Muscle of leg (tissue), 11 donors: ENCODE results near the gene PPP2R2B. TPM values are rescaled to one million over a fixed set of nuclear protein-coding genes. Genes with fewer than 3 reads are reported as not detected.

Source experiments
- DNase-seq: peaks from one replicate; pipeline ENCODE4 v3.0.0; 2013
- H3K27ac ChIP-seq: one replicate; pipeline ENCODE4 v1.5.1; 2013; ENCODE audit warnings: mild to moderate bottlenecking, low read length, control low read depth
- H3K27me3 ChIP-seq: one replicate; pipeline ENCODE4 v1.6.1; 2013; ENCODE audit warnings: low read length; ENCODE audit not compliant: control insufficient read depth, insufficient read depth
- H3K36me3 ChIP-seq: one replicate; pipeline ENCODE4 v1.6.1; 2013; ENCODE audit warnings: low read length; ENCODE audit not compliant: control insufficient read depth, insufficient read depth
- H3K4me1 ChIP-seq: one replicate; pipeline ENCODE4 v1.6.1; 2013; ENCODE audit warnings: low read length; ENCODE audit not compliant: control insufficient read depth, insufficient read depth
- H3K4me3 ChIP-seq: one replicate; pipeline ENCODE4 v1.5.1; 2013; ENCODE audit warnings: low read length, control low read depth
- H3K9me3 ChIP-seq: replicated peaks from 2 replicates; pipeline ENCODE4 v1.6.1; 2013; ENCODE audit warnings: low read depth, low read length; ENCODE audit not compliant: control insufficient read depth
- WGBS: methylation state at CpG from one replicate; pipeline ENCODE4 v1.1.5; 2013; ENCODE audit warnings: missing lambda C conversion rate; ENCODE audit not compliant: insufficient coverage; 5-methylcytosine and 5-hydroxymethylcytosine counted together
- polyA plus RNA-seq, 8 donors: library from polyadenylated mRNA; unstranded; fragments of 120-200 nt; gene quantifications; one replicate each; pipeline versions ENCODE4 v1.2.1 to v1.2.3, GENCODE V29; 2013; ENCODE audit warnings: inconsistent platforms in 1 of 8, low replicate concordance in 1 of 8; ENCODE audit not compliant: insufficient read length in 8 of 8, insufficient read depth in 1 of 8
- total RNA-seq: library from RNA; stranded (reverse); fragments of 120-200 nt; gene quantifications from one replicate; pipeline ENCODE4 v1.2.4, GENCODE V29; 2013

Gene PPP2R2B
- total and polyA plus RNA-seq, 9 donors = 0.63 to 4.2 (median 1.5) TPM

- Histone ChIP-seq H3K27me3 (no peaks in the 10 kb centered on the region), H3K4me3 (no peak overlapping the region), H3K27ac (no peak overlapping the region), H3K36me3 (no peaks in the 10 kb centered on the region), H3K9me3 (peaks cover 6% of the 10 kb centered on the region), H3K4me1 (no peaks in the 10 kb centered on the region)
- WGBS = no CpG with 5 or more reads among the region's 2 CpGs
- DNase-seq = no peak
These were observed 124.9 kb downstream of the PPP2R2B start for GRCh38 chr5:146753641-146754040.

- no peak for DNase-seq
These were observed 126.7 kb downstream of the PPP2R2B start for GRCh38 chr5:146751781-146752401.

GRCh38 chr5:146751054-146751453 lies 127.5 kb downstream of the PPP2R2B start:
- Histone ChIP-seq H3K9me3 (peaks cover 10% of the 10 kb centered on the region), H3K36me3 (no peaks in the 10 kb centered on the region), H3K4me3 (no peak overlapping the region), H3K27ac (no peak overlapping the region), H3K27me3 (no peaks in the 10 kb centered on the region), H3K4me1 (no peaks in the 10 kb centered on the region)
- DNase-seq = peak; percentile 27
- 47% methylated on average over 3 of the region's 3 CpGs for WGBS

More at GRCh38 chr5:146751781-146752401, 126.7 kb downstream of the PPP2R2B start:
- no peaks in the 10 kb centered on the region for H3K4me1 ChIP-seq
- H3K27ac ChIP-seq = no peak overlapping the region
- no peak overlapping the region for H3K4me3 ChIP-seq
- no peaks in the 10 kb centered on the region for H3K36me3 ChIP-seq
- H3K27me3 ChIP-seq = no peaks in the 10 kb centered on the region
- peaks cover 10% of the 10 kb centered on the region for H3K9me3 ChIP-seq
- WGBS = 81% methylated on average over 3 of the region's 3 CpGs

GRCh38 chr5:146748533-146748932 lies 130.0 kb downstream of the PPP2R2B start:
- Histone ChIP-seq H3K27ac (no peak overlapping the region), H3K9me3 (peaks cover 10% of the 10 kb centered on the region), H3K4me1 (no peaks in the 10 kb centered on the region), H3K36me3 (no peaks in the 10 kb centered on the region), H3K27me3 (no peaks in the 10 kb centered on the region), H3K4me3 (no peak overlapping the region)
- no peak for DNase-seq
- no CpG with 5 or more reads among the region's 1 CpG for WGBS

- peak; percentile 37 for DNase-seq
- peaks cover 10% of the 10 kb centered on the region for H3K9me3 ChIP-seq
- WGBS = 50% methylated on average over 3 of the region's 5 CpGs
- H3K27ac ChIP-seq = no peak overlapping the region
- H3K27me3 ChIP-seq = no peaks in the 10 kb centered on the region
- no peak overlapping the region for H3K4me3 ChIP-seq
- no peaks in the 10 kb centered on the region for H3K4me1 ChIP-seq
- H3K36me3 ChIP-seq = no peaks in the 10 kb centered on the region
These were observed 132.5 kb downstream of the PPP2R2B start for GRCh38 chr5:146745931-146746577.

- H3K4me1 ChIP-seq = no peaks in the 10 kb centered on the region
- no peak overlapping the region for H3K4me3 ChIP-seq
- DNase-seq = peak; percentile 79
- no peaks in the 10 kb centered on the region for H3K36me3 ChIP-seq
- no CpG with 5 or more reads among the region's 2 CpGs for whole genome bisulfite sequencing
- no peaks in the 10 kb centered on the region for H3K27me3 ChIP-seq
- peaks cover 8% of the 10 kb centered on the region for H3K9me3 ChIP-seq
- peak overlapping the region; percentile 51 for H3K27ac ChIP-seq
These were observed 134.3 kb downstream of the PPP2R2B start for GRCh38 chr5:146744068-146744745.

GRCh38 chr5:146734936-146735577 lies 143.5 kb downstream of the PPP2R2B start:
- no peaks in the 10 kb centered on the region for H3K27me3 ChIP-seq
- WGBS = 78% methylated on average over 1 of the region's 5 CpGs
- H3K9me3 ChIP-seq = peaks cover 4% of the 10 kb centered on the region
- H3K27ac ChIP-seq = no peak overlapping the region
- no peak overlapping the region for H3K4me3 ChIP-seq
- peak; percentile 20 for DNase-seq
- H3K36me3 ChIP-seq = no peaks in the 10 kb centered on the region
- no peaks in the 10 kb centered on the region for H3K4me1 ChIP-seq

GRCh38 chr5:146732962-146733361 lies 145.6 kb downstream of the PPP2R2B start:
- no peaks in the 10 kb centered on the region for H3K4me1 ChIP-seq
- H3K4me3 ChIP-seq = no peak overlapping the region
- no CpG with 5 or more reads among the region's 3 CpGs for WGBS
- no peaks in the 10 kb centered on the region for H3K36me3 ChIP-seq
- peaks cover 7% of the 10 kb centered on the region for H3K9me3 ChIP-seq
- H3K27me3 ChIP-seq = no peaks in the 10 kb centered on the region
- DNase-seq = no peak
- no peak overlapping the region for H3K27ac ChIP-seq

- no peak for DNase-seq
- Histone ChIP-seq H3K4me1 (no peaks in the 10 kb centered on the region), H3K27ac (no peak overlapping the region), H3K9me3 (peaks cover 7% of the 10 kb centered on the region), H3K27me3 (no peaks in the 10 kb centered on the region), H3K36me3 (no peaks in the 10 kb centered on the region), H3K4me3 (no peak overlapping the region)
- WGBS = no CpG with 5 or more reads among the region's 5 CpGs
These were observed 146.5 kb downstream of the PPP2R2B start for GRCh38 chr5:146731909-146732659.
